AG10803 (cell line): ENCODE data around the gene FER.
"Not testable (repeated sequence)": the region's sequence is repeated elsewhere in the genome, so short reads cannot be mapped to it uniquely, and the experiment has no call there.

Source experiments
- DNase-seq: peaks from one replicate; pipeline ENCODE4 v3.0.0; 2010; ENCODE audit warnings: low read depth
- H3K4me3 ChIP-seq: 2 replicates; pipeline ENCODE4 v1.5.1; 2011; ENCODE audit warnings: mild to moderate bottlenecking, low read length, control low read depth
- CTCF ChIP-seq: conservative IDR thresholded peaks from 2 replicates; pipeline ENCODE4 v1.5.1; 2011; ENCODE audit warnings: mild to moderate bottlenecking, low read length, control low read depth, inconsistent platforms

FER gene

GRCh38 chr5:109163336-109163735 is 415.6 kb downstream of the FER start:
- H3K4me3 ChIP-seq, result no peak overlapping the region
- no peak for TF ChIP-seq CTCF
- no peak for DNase-seq

GRCh38 chr5:109164001-109164400 is 416.3 kb downstream of the FER start:
- H3K4me3 ChIP-seq, result no peak overlapping the region
- DNase-seq, result no peak
- no peak for TF ChIP-seq CTCF

- no peak for TF ChIP-seq CTCF
- H3K4me3 ChIP-seq, result no peak overlapping the region
- DNase-seq, result no peak
These were observed 419.9 kb downstream of the FER start for GRCh38 chr5:109167586-109167985.

GRCh38 chr5:109168151-109168550 is 420.5 kb downstream of the FER start:
- no peak for DNase-seq
- TF ChIP-seq CTCF, result no peak
- H3K4me3 ChIP-seq, result no peak overlapping the region

GRCh38 chr5:109170629-109171350 is 423.1 kb downstream of the FER start:
- H3K4me3 ChIP-seq, result no peak overlapping the region
- no peak for TF ChIP-seq CTCF
- DNase-seq, result no peak

GRCh38 chr5:109171437-109172073 is 423.9 kb downstream of the FER start:
- not testable (repeated sequence) for DNase-seq, H3K4me3 ChIP-seq

- H3K4me3 ChIP-seq, result no peak overlapping the region
- no peak for DNase-seq
- TF ChIP-seq CTCF, result no peak
These were observed 425.5 kb downstream of the FER start for GRCh38 chr5:109173036-109173794.
